Stimulated activated CD4-positive, alpha-beta T cell treated with anti-CD3 and anti-CD28 coated beads, Interleukin-1b, Interleukin-23, amount 100 ng/mL, for 48 hours (primary cell): ENCODE measurements around the gene SIVA1.
A peak's percentile ranks its signal among the peaks of the same experiment; 100 is the strongest.

Source experiments
- DNase-seq: peaks from one replicate; pipeline ENCODE4 v3.0.0-alpha.2; 2020

The SIVA1 gene

GRCh38 chr14:104786726-104787675 lies 34.1 kb downstream of the SIVA1 start:
- no peak for DNase-seq

DNA sequence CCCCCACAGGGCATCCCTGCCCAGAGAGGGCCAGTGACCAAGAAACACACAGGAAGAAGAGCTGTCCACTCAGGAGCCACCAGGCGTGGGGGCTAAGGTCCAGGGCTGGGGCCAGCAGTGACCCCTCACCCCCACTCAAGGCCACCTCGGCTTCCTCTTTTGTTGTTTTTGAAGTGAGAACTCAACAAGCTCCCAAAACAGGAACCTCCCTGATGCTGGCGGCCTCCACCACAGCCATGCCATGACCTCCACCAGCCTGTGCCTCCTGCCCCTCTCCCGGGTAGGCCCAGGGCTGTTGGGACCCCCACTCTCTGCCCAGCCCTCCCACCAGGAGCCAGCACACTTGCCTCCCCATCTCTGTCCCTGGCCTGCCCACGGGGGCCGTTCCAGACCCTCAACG lies 34.8 kb downstream of the SIVA1 start:
- no peak for DNase-seq

DNA sequence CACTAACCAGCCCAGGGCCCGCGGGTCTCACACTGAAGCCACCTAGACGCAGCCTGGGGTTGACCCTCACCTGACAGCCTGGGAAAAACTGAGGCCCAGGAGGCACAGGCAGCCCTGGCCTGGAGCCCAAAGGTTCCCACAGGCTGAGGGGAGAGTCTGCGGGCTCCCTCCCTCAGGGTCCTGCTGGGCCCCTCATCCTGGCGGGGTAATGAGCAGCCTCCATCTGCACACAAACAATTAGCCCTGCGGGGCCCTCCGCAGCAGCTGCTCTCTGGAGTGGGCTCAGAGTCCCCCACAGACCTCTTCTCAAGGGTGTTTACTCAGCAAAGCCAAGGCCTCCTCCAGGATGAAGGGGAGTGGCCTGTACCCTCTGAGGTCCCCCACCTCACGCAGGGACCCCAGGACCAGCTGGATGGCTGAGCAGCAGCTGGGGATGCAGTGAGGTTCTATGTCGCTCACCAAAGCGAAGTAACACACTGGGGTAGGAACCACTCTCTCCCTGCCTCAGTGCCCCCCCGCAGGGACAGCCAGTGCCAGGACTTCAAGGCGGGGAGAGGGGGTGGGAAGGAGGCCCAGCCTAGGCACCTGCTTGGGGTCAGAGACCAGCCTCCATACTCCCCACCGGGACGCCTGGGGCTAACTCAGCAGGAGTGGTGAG lies 35.3 kb downstream of the SIVA1 start:
- no peak for DNase-seq

DNA sequence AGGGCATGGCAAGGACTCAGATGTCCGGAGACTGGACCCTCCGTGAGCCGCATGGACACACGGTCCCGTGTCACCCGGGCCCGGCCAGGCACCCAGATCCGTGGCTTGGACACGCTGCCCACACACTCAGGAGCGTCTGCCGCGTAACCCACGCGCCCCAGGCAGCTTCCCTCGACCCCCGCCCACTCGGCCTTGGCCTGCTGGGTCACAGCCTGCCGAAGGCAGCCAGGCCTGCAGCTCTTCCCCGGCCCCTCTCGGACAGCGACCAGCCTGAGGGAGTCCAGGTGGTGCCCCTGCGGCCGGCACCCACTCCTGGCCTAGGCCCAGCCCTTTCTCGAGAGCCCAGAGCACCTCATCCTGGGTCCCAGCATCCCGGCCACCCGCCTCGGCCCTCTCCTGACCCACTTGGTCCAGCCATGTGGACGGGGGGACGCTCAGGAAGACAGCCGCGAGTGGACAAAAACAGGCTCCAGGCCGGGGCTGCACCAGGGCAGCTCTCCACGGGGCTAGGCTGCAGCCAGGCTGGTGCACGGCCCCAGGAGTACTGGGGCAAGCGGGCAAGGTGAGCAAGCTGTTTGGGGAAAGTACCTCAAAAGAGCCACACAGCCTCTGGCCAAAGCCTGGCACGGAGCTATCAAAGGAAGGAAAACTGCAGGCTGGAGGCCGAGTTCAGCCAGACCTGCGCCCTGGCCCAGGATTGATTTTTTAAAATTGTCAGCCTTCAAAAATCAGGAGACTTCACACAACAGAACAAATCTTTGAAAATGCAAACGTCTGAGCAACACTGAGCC lies 36.1 kb downstream of the SIVA1 start:
- no peak for DNase-seq

GRCh38 chr14:104789752-104790743 lies 37.1 kb downstream of the SIVA1 start:
- DNase-seq: no peak

DNA sequence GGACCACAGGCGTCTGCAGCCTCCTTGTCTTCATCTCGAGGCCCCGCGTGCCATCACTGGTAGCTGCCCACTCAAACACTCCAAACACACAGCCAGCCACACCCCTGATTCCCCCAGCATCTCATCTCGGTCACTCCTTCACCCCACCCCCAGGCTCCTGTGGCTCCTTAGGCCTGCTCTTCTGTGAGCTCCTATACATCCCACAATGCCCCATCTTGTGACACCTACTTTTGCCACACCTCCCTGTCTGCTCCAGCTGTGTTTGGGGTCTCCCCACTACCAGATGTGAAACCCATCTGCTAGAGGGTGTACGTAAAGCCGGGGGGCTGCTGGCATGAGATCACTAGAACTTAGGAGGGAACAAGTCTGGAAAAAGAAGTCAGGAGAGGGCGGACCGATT lies 38.5 kb downstream of the SIVA1 start:
- no peak for DNase-seq

GRCh38 chr14:104792101-104792884 lies 39.3 kb downstream of the SIVA1 start:
- no peak for DNase-seq

- DNase-seq: no peak
These were observed 40.2 kb downstream of the SIVA1 start for GRCh38 chr14:104792945-104793702.

DNA sequence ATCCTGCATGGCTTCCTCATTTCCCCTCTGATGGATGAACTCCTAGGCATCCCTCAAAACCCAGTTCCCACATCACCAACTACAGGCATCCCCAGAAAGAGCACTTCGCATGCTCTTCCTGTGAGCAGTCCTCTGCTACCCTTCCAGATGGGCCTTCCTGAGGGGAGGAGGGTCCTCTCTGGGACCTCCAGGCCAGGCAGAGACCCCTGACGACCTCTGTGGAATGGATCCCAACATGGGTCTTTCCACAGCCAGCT lies 40.7 kb downstream of the SIVA1 start:
- DNase-seq: no peak

- DNase-seq: peak; percentile 40
These were observed 41.2 kb downstream of the SIVA1 start for GRCh38 chr14:104794099-104794498.

DNA sequence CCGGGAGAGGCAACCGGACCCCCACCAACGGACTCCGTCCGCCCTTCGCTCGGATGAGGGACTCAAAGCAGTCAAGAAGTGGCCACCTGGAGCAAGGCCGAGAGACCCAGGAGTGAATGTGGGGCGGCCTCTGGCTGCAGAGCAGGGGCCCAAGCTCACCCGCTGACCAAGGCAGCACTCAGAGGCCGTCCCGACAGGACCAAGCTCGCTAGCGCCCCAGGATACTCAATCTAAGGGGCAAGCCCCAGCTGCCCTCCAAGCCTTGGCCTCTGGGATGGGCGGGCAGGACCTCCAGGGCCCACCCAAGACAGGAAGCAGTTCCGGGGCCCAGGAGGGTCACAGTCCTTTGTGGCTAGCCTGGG lies 41.7 kb downstream of the SIVA1 start:
- no peak for DNase-seq

DNA sequence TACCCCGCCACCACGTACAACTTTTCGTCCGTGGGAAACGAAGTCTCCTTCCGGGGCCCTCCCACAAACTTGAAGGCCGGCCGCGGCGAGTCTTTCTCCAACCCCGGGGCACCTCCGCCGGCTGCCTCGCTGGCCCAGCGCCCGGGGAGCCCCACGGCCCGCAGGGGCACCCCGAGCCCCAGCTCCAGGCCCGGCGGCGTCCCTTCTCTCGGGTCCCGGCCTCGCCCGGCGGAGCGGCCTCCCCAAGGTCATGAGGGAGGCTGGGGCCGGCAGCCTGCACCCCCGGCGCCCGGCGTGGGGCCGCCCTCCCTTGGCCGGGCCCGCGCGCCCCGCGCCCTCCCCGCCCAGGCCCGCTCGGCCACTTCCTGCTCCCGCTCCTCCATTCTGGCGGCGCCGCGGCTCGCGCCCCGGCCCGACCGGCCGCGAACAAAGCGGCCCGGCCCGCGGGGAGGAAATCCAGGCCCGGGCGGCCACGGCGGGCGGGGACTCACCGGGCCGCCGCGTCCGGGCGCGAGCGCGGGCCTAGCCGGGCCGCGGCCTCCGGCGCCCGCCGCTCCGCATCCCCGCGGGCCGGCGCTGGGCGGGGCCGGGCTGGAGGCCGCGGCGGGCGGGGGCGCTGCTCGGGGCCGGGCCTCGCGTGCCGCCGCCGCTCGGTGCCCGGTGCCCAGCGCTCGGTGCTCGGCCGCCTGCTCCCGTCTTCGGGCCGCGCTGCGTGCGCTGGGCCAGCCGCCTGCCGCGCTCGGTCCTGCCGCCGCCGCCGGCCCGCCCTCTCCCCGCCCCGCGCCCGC lies 42.2 kb downstream of the SIVA1 start, which contains the start of gene AKT1:
AKT1 (minus strand) TSS at position 756 of the 788 bp plus-strand sequence. CDS start 3,105 bp downstream, outside the sequence.
- DNase-seq: no peak

GRCh38 chr14:104795781-104796686 lies 43.1 kb downstream of the SIVA1 start:
- DNase-seq: no peak

DNA sequence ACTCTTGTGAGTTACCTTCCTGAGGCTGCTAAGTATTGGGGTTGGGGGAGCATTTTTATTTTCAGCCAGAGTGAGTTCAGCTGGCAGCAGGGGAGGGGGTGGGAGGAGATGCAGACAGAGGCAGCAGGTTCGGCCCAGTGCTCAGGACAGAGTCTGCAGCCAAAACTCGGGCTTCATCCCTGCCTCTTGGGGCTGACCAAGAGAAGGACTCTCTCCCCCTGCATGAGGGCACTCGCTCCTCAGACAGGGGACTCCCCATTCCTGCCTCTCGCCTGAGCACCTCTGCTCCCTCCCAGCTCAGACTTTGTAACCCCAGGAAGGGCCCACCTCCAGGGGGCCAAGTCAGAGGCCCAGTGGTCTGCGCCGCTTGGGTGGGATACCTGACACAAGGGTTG lies 43.7 kb downstream of the SIVA1 start:
- DNase-seq: no peak

GRCh38 chr14:104797115-104798044 lies 44.4 kb downstream of the SIVA1 start:
- no peak for DNase-seq

- no peak for DNase-seq
These were observed 45.6 kb downstream of the SIVA1 start for GRCh38 chr14:104798300-104799243.
